ENCODE data around the gene TMEM134.
"Not testable (repeated sequence)": the region's sequence is repeated elsewhere in the genome, so short reads cannot be mapped to it uniquely, and the experiment has no call there.

TMEM134 gene

DNA sequence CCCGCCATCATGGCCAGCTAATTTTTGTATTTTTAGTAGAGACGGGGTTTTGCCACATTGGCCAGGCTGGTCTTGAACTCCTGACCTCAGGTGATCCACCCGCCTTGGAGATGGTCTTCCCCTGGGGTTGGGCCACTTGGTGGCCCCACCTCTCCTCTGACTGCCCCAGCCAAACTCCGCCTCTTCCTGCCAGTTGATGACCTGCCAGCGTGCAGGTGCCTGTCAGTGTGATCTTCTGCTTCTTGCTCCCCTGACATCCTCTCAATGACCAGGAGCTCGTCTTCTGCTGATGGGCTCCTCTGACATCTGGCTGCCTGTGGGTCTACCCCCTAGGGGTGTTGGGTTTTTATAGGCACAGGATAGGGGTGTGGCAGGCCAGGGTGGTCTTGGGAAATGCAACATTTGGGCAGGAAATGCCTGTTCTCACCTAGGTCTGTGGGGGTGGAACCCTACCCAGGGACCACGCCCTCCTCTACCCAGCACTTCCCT, 16.9 kb upstream of the TMEM134 start:
- DNase-seq (ENCODE audit: low read depth): not testable (repeated sequence)

DNA sequence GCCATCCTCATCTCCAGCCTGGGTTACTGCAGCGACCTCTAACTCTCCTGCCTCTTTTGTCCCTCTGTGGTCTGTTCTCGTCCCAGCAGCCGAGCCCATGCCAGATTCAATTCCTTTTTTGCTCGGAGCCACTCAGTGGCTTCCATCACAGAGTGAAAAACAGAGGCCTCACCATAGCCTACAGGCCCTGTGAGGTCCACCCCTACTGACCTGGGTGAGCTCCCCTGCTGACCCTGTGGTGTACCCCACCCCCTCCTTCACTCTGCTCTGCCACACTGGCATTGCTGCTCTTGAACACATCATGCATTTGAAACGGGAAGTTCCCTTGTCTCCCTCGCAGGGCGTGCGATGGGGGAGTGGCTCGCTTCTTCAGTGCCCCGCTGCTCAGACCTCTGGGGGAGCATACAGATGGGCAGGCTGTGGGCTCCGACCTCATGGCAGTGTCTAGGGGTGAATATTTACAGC, 15.8 kb upstream of the TMEM134 start:
- DNase-seq (ENCODE audit: low read depth): no peak

DNA sequence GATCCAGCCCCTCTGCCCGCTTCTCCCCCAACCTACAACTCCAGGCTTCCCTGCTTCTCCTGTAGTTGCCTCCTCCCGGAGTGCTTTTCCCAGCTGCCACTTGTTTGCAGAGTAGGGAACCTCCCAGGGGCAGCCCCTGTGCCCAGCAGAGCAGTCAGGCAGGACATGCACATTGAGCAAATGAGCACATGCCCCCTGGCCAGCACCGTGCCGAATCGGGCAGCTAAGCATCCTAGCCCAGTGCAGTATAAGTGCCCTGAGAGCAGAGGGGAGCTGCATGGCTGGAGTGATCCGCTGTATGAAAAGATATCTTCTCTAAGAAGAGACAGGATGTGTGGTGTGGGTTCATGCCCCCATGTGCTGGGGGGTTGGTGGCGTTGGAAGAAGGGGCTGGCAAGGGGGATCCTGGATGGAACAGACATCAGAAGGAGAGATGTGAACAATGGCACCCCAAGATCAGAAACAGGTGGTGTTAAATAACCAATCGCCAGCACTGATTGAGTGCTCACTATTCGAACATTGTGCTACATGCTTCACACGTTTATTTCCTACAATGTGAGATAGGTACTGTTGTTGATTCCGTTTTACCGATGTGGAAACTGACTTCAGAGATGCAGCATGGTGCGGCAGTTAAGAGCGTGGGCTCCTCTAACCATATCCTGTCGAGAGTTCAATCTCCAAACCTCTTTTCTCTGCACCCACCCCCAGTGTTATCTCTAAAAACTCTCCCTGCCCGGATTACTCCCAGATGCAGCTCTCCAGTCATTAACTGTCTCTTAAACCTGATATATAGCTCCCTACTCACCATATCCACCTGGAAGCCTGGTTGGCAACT, 15.0 kb upstream of the TMEM134 start:
- no peak for DNase-seq (ENCODE audit: low read depth)

- DNase-seq (ENCODE audit: low read depth): peak; percentile 92
Observed at GRCh38 chr11:67482827-67483798, 14.1 kb upstream of the TMEM134 start, which contains the start of gene AIP. TSS of gene AIP (plus strand) at chr11:67483026. CDS start at chr11:67483159, 133 bp downstream.

GRCh38 chr11:67482275-67482826, 13.3 kb upstream of the TMEM134 start:
- no peak for DNase-seq (ENCODE audit: low read depth)

DNA sequence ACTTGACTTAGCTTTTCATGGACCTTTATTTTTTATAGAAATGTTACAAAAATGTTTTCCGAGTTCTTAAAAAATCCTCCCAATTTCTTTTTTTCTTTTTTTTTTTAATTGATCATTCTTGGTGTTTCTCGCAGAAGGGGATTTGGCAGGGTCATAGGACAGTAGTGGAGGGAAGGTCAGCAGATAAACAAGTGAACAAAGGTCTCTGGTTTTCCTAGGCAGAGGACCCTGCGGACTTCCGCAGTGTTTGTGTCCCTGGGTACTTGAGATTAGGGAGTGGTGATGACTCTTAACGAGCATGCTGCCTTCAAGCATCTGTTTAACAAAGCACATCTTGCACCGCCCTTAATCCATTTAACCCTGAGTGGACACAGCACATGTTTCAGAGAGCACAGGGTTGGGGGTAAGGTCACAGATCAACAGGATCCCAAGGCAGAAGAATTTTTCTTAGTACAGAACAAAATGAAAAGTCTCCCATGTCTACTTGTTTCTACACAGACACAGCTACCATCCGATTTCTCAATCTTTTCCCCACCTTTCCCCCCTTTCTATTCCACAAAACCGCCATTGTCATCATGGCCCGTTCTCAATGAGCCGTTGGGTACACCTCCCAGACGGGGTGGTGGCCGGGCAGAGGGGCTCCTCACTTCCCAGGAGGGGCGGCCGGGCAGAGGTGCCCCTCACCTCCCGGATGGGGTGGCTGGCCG, 8.4 kb upstream of the TMEM134 start:
- DNase-seq (ENCODE audit: low read depth): not testable (repeated sequence)

DNA sequence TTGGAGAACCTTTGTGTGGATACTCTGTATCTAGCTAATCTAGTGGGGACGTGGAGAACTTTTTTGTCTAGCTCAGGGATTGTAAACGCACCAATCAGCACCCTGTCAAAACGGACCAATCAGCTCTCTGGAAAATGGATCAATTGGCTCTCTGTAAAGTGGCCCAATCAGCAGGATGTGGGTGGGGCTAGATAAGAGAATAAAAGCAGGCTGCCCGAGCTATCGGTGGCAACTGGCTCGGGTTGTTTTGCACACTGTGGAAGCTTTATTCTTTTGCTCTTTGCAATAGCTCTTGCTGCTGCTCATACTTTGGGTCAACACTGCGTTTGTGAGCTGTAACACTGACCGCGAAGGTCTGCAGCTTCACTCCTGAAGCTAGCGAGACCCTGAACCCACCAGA, 7.6 kb upstream of the TMEM134 start:
- DNase-seq (ENCODE audit: low read depth): not testable (repeated sequence)

GRCh38 chr11:67472882-67473281, 3.8 kb upstream of the TMEM134 start:
- no peak for DNase-seq (ENCODE audit: low read depth)

DNA sequence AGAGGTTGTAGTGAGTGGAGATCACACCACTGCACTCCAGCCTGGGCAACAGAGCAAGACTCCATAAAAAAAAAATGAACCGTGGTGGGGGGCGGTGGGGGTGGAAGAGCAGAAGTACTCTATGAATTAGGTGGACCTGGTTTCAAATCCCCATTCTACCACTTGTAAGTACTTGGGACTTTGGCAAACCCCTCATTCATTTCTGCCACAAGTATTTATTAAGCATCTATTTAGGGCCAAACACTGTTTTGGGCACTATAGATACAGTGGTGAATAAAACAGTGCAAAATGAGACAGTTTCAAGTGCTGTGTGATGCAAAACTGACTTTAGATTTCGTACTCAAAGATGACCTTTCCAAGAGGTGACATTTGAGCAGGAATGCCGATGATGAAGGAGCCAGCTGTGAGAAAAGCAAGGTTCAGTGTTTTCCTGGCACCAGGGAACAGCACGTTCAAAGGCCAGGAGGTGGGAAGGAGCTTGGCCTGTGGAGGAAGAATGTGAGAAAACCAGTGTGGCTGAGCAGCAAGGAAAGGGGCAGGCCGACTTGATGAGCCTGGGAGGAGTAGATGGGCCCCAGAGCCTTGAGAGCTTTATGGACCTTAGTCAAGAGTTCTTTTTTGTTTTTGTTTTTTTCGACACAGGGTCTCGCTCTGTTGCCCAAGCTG, 1.4 kb upstream of the TMEM134 start:
- DNase-seq (ENCODE audit: low read depth): no peak

- no peak for DNase-seq (ENCODE audit: low read depth)
Observed at GRCh38 chr11:67469508-67469811, 409 bp upstream of the TMEM134 start.

DNA sequence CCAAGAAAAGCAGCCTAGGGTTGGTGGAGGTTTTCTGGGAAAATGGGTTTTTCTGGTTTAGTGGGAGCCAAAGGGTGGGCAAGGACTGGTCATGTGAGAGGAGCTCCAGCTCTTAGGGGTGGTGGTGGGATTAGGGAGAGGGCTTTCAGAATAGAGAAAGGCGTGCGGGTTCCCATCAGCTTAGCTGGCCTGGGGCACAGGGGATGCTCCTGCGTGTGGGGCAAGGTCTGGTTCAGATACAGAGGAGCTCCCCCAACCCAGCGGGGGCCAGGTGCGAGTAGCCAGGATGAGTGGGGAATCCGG, 644 bp downstream of the TMEM134 start:
- no peak for DNase-seq (ENCODE audit: low read depth)

- no peak for DNase-seq (ENCODE audit: low read depth)
Observed at GRCh38 chr11:67468056-67468455, 995 bp downstream of the TMEM134 start.

DNA sequence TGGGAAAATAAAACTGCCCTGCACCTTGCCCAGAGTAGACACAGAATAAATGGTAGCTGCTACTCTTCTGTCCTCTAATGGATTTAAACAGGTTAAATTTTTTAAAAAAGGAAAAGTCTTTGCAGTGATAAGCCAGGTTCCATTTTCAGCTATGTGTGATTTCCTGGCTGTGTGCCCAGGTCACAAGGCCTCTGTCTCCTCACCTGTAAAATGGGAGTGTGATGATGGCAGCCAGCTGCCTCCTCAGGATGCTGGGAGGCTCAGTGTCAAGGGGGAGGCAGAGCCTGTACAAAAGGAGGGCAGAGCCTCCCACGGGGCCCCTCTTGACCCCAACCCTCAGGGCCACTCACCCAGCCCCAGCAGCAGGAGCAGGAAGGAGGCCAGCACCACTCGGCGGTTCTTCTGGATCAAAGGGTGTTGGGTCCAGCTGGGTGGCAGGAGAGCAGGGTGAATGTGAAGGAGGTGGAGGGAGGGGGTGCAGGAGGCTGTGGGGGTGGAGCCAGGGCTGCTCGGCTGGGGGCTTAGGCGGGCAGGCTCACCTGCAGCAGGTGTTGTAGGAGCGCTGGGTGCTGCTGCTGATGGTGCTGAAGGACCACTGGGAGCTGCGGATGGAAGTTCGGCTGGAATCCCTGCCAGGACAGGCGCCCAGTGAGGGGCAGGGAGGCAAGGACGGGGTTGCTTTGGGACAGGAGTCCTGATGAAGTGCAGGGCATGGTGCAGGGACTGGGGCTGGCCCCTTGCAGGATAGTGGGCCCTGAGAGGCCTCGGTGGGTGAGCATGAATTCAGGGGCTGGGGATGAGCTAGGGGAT, 1.9 kb downstream of the TMEM134 start:
- DNase-seq (ENCODE audit: low read depth): no peak

GRCh38 chr11:67466367-67466766, 2.7 kb downstream of the TMEM134 start:
- DNase-seq (ENCODE audit: low read depth): no peak

GRCh38 chr11:67465530-67465929, 3.5 kb downstream of the TMEM134 start:
- not testable (repeated sequence) for DNase-seq (ENCODE audit: low read depth)

DNA sequence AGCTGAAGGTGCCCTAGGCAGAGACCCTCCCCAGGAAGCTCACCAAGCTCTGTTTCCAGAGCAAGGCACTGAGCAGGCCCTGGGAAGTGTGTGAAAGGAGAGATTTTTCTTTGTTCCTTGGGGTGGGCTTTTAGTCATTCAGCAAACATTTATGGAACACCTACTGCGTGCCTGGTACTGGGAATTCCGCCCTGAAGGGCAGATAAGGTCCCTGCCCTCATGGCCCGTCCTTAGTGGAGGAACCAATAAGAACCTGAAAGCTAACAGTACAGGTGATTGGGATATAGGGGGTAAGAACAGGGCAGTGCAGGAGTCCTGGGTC, 3.9 kb downstream of the TMEM134 start:
- no peak for DNase-seq (ENCODE audit: low read depth)

GRCh38 chr11:67464411-67465188, 4.5 kb downstream of the TMEM134 start:
- peak; percentile 17 for DNase-seq (ENCODE audit: low read depth)

DNA sequence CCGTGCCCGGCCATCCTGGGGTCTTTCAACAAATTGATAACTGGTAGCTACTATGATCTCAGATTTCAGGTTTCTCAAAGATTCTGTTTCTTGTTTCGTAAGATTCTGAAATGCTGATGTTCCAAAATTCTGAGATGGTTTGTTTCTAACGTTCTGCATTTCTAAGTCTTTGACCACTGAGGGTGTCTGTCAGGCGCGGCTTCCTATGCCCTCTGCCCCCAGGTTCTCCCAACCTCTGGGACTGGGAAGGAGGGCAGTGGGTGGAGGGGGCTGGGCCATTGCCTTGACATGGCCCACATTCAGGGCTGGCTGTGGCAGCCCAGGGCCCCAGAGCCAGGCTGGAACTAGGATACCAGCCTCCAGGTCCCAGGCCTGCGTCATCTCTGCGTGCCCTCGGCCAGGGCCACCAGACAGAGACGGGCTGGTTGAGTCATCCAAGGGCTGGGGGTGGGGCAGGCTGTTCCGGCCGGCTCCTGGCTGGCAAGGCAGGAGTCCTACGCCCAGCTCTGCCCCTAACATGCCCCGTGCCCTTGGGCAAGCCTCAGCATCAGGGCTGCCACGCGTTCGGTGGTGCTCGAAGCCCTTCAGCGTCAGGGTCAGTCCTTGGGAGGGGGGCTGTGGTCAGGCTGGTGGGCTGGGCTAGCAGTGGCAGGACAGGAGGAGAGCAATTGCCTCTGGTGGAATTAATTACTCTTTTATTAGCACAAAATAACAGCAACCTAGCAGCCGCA, 5.2 kb downstream of the TMEM134 start:
- no peak for DNase-seq (ENCODE audit: low read depth)

DNA sequence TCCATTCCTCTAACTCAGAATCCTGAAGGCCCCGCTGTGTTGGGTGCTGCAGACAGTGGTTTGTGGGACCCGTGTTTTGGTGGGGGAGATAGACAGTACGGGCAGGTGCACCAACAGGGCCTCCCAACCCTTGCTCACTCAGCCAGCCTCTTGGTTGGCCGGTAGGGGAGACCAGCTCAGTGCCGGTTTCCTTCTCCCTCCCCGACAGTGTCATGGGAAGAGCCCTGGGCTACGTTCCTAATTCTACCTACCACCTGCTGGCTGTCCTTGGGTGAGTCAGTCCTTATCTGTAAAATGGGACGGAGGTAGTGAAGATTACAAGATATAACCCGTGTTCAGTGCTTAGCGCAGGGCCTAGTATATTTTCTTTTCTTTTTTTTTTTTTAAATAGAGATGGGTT, 5.9 kb downstream of the TMEM134 start:
- no peak for DNase-seq (ENCODE audit: low read depth)

Measured in non-pigmented ciliary epithelial cell (primary cell).